BJ (cell line): ENCODE results near the gene TPGS2. TPM values are rescaled to one million over a fixed set of nuclear protein-coding genes. Genes with fewer than 3 reads are reported as not detected.

Experiments
- CTCF ChIA-PET: fragments of 350-600 bp; formaldehyde crosslinking; extraction: SDS; loops from one replicate; lab custom pipeline; 2021; ENCODE audit warnings: antibody characterized with exemption, inconsistent platforms; lab: Yijun Ruan, JAX
- POLR2A ChIA-PET: fragments of 300-600 bp; sonication (Branson Sonifier 250); formaldehyde crosslinking; extraction: SDS; loops from one replicate; lab custom pipeline; 2021; ENCODE audit warnings: antibody characterized with exemption; lab: Charles Lee
- DNase-seq: peaks from one replicate; pipeline ENCODE4 v3.0.0-alpha.2; 2011; ENCODE audit warnings: low read depth
- H3K27me3 ChIP-seq: 2 replicates; pipeline ENCODE4 v1.6.0; 2011; ENCODE audit warnings: low read length; ENCODE audit not compliant: control insufficient read depth, insufficient read depth
- H3K36me3 ChIP-seq: 2 replicates; pipeline ENCODE4 v1.5.1; 2011; ENCODE audit warnings: low read length; ENCODE audit not compliant: control insufficient read depth, insufficient read depth
- H3K4me3 ChIP-seq: 2 replicates; pipeline ENCODE4 v1.5.1; 2011; ENCODE audit warnings: low read depth, mild to moderate bottlenecking, control low read depth, low read length
- CTCF ChIP-seq: IDR thresholded peaks from 2 replicates; pipeline ENCODE4 v1.5.1; 2011; ENCODE audit warnings: low read depth, mild to moderate bottlenecking, control low read depth, inconsistent platforms, low read length, moderate library complexity; ENCODE audit not compliant: insufficient read depth
- polyA plus RNA-seq: library from polyadenylated mRNA; depleted of rRNA; stranded (reverse); fragments of >200 nt; gene quantifications from 2 replicates; pipeline ENCODE4 v1.2.3, GENCODE V29; 2011

Gene TPGS2
- polyA plus RNA-seq, 1 experiment = 287 TPM

- H3K27me3 ChIP-seq = no peaks in the 10 kb centered on the region
- no peak overlapping the region for H3K4me3 ChIP-seq
- no peak for TF ChIP-seq CTCF
- ChIA-PET CTCF (interaction anchor here (0.9 kb wide), 1 partner anchor 520 kb away, joined by 4 read pairs; no protein-coding TSS in a partner anchor), POLR2A (no interaction called here)
- no peaks in the 10 kb centered on the region; the same call in 1 of the 2 replicates for H3K36me3 ChIP-seq
- no peak for DNase-seq
These were observed 16.1 kb downstream of the TPGS2 start for GRCh38 chr18:36812678-36813077.

- no peak overlapping the region for H3K4me3 ChIP-seq
- no peak for DNase-seq
- POLR2A ChIA-PET = no interaction called here
- no peak for TF ChIP-seq CTCF
- CTCF ChIA-PET = interaction anchor here (1.5 to 2.5 kb wide), 3 partner anchors 13 to 125 kb away, joined by 5 to 14 read pairs (median 10); no protein-coding TSS in a partner anchor
- H3K36me3 ChIP-seq = 0 out of 2 replicates have a peak, but pooled peaks cover under 1% of the 10 kb centered on the region
- H3K27me3 ChIP-seq = no peaks in the 10 kb centered on the region
These were observed 16.8 kb downstream of the TPGS2 start for GRCh38 chr18:36811955-36812354.

GRCh38 chr18:36811430-36811829 lies 17.4 kb downstream of the TPGS2 start:
- ChIA-PET CTCF (interaction anchor here (0.8 to 2.5 kb wide), 7 partner anchors 9 to 124 kb away, joined by 3 to 14 read pairs (median 4); no protein-coding TSS in a partner anchor), POLR2A (no interaction called here)
- no peak for TF ChIP-seq CTCF
- Histone ChIP-seq H3K36me3 (0 out of 2 replicates have a peak, but pooled peaks cover 2% of the 10 kb centered on the region), H3K4me3 (no peak overlapping the region), H3K27me3 (no peaks in the 10 kb centered on the region)
- no peak for DNase-seq

GRCh38 chr18:36809590-36810381 lies 19.0 kb downstream of the TPGS2 start:
- H3K4me3 ChIP-seq = no peak overlapping the region
- no peak for DNase-seq
- TF ChIP-seq CTCF = peak; percentile 81
- ChIA-PET CTCF (interaction anchor here (0.8 to 2.5 kb wide), 10 partner anchors 11 to 122 kb away, joined by 3 to 14 read pairs (median 4); partner anchors contain the start of gene TPGS2), POLR2A (no interaction called here)
- 0 out of 2 replicates have a peak, but pooled peaks cover 2% of the 10 kb centered on the region for H3K36me3 ChIP-seq
- no peaks in the 10 kb centered on the region for H3K27me3 ChIP-seq

GRCh38 chr18:36808681-36809080 lies 20.1 kb downstream of the TPGS2 start:
- POLR2A ChIA-PET = no interaction called here
- 0 out of 2 replicates have a peak, but pooled peaks have one; percentile 10 for TF ChIP-seq CTCF
- no peak for DNase-seq
- CTCF ChIA-PET = interaction anchor here (0.6 to 1.6 kb wide), 10 partner anchors 10 to 507 kb away, joined by 3 to 6 read pairs (median 3); no protein-coding TSS in a partner anchor
- no peaks in the 10 kb centered on the region for H3K27me3 ChIP-seq
- no peak overlapping the region for H3K4me3 ChIP-seq
- peaks cover 2% of the 10 kb centered on the region; the same call in 1 of the 2 replicates for H3K36me3 ChIP-seq
